C4-2B (cell line): ENCODE results near the gene CCDC148.

Experiments used
- CTCF ChIP-seq: fragments of 450-650 bp; conservative IDR thresholded peaks from 2 replicates; pipeline ENCODE4 v1.5.1; 2017; ENCODE audit warnings: mild to moderate bottlenecking
- ZFX ChIP-seq: fragments of 450-650 bp; IDR thresholded peaks from 2 replicates; pipeline ENCODE4 v1.6.1; 2017

- TF ChIP-seq CTCF (no peak), ZFX (no peak)
These were observed 34.5 kb upstream of the CCDC148 start for GRCh38 chr2:158491072-158491471.
